IMR-90 (cell line): ENCODE data around the gene INAVA. TPM values are rescaled to one million over a fixed set of nuclear protein-coding genes. Genes with fewer than 3 reads are reported as not detected.
"Not testable (repeated sequence)": the region's sequence is repeated elsewhere in the genome, so short reads cannot be mapped to it uniquely, and the experiment has no call there.

ENCODE experiments used
- ATAC-seq: fragments of 200-7000 bp; cut with Tn5 transposase; 2 replicates; pipeline ENCODE4 v1.9.1; 2020; ENCODE audit warnings: low read depth, mild to moderate bottlenecking, moderate library complexity
- BruUV-seq: library from RNA; stranded (reverse); fragments of 400-500 nt; replicated peaks from 2 replicates; lab custom pipeline; 2021; lab: Mats Ljungman, UMichigan
- CTCF ChIA-PET: fragments of 300-600 bp; formaldehyde crosslinking; extraction: SDS; loops from one replicate; lab custom pipeline; 2021; ENCODE audit warnings: antibody characterized with exemption; lab: Yijun Ruan, JAX
- POLR2A ChIA-PET: fragments of 300-600 bp; sonication (Branson Sonifier 250); formaldehyde crosslinking; loops from one replicate; lab custom pipeline; 2022; ENCODE audit warnings: antibody characterized with exemption; ENCODE audit not compliant: unreplicated experiment; lab: Charles Lee
- DNase-seq: peaks from one replicate; pipeline ENCODE4 v3.0.0; 2013
- H2AFZ ChIP-seq: replicated peaks from 2 replicates; pipeline ENCODE3; 2013; ENCODE audit warnings: low read length, mild to moderate bottlenecking; ENCODE audit not compliant: poor library complexity
- H2AK5ac ChIP-seq: 2 replicates; pipeline ENCODE4 v1.6.1; 2013; ENCODE audit warnings: low read depth, low read length, inconsistent platforms
- H2AK9ac ChIP-seq: replicated peaks from 2 replicates; pipeline ENCODE3; 2013; ENCODE audit warnings: mild to moderate bottlenecking, low read depth, low read length, moderate library complexity; ENCODE audit not compliant: poor library complexity
- H2BK120ac ChIP-seq: 2 replicates; pipeline ENCODE4 v1.6.1; 2013; ENCODE audit warnings: low read depth, low read length, inconsistent platforms
- H2BK15ac ChIP-seq: 3 replicates; pipeline ENCODE4 v1.6.1; 2013; ENCODE audit warnings: low read depth, low read length, inconsistent platforms
- H2BK20ac ChIP-seq: 2 replicates; pipeline ENCODE4 v1.6.1; 2013; ENCODE audit warnings: low read depth, mild to moderate bottlenecking, inconsistent platforms, low read length, moderate library complexity
- H2BK5ac ChIP-seq: 2 replicates; pipeline ENCODE4 v1.6.1; 2013; ENCODE audit warnings: mild to moderate bottlenecking, low read depth, low read length, inconsistent platforms; ENCODE audit not compliant: poor library complexity, severe bottlenecking
- H3K14ac ChIP-seq: replicated peaks from 2 replicates; pipeline ENCODE4 v1.6.1; 2013; ENCODE audit warnings: low read depth, low read length, inconsistent platforms
- H3K18ac ChIP-seq: 2 replicates; pipeline ENCODE4 v1.6.1; 2013; ENCODE audit warnings: low read depth, low read length, control low read depth
- H3K23ac ChIP-seq: 2 replicates; pipeline ENCODE4 v1.6.1; 2013; ENCODE audit warnings: low read depth, low read length, inconsistent platforms
- H3K27ac ChIP-seq: 2 replicates; pipeline ENCODE4 v1.5.1; 2013; ENCODE audit warnings: mild to moderate bottlenecking, control low read depth, low read length; ENCODE audit not compliant: insufficient read depth
- H3K27me3 ChIP-seq: 2 replicates; pipeline ENCODE4 v1.6.1; 2013; ENCODE audit warnings: low read length; ENCODE audit not compliant: control insufficient read depth, insufficient read depth
- H3K36me3 ChIP-seq: 2 replicates; pipeline ENCODE4 v1.6.1; 2013; ENCODE audit warnings: low read length, mixed read lengths; ENCODE audit not compliant: control insufficient read depth, insufficient read depth
- H3K4ac ChIP-seq: 2 replicates; pipeline ENCODE4 v1.6.1; 2013; ENCODE audit warnings: low read depth, low read length, inconsistent platforms
- H3K4me1 ChIP-seq: 2 replicates; pipeline ENCODE4 v1.6.1; 2013; ENCODE audit warnings: low read length, mixed read lengths; ENCODE audit not compliant: control insufficient read depth, insufficient read depth
- H3K4me2 ChIP-seq: 2 replicates; pipeline ENCODE4 v1.6.1; 2013; ENCODE audit warnings: low read depth, mild to moderate bottlenecking, control low read depth, low read length, moderate library complexity
- H3K4me3 ChIP-seq: 2 replicates; pipeline ENCODE4 v1.5.1; 2013; ENCODE audit warnings: low read depth, mild to moderate bottlenecking, control low read depth, low read length, moderate library complexity; ENCODE audit not compliant: insufficient read depth
- H3K56ac ChIP-seq: 2 replicates; pipeline ENCODE4 v1.6.1; 2013; ENCODE audit warnings: low read length, inconsistent platforms; ENCODE audit not compliant: insufficient read depth; ENCODE audit errors: extremely low read depth
- H3K79me1 ChIP-seq, 2 experiments: 2 replicates each; pipeline ENCODE4 v1.6.1; 2013; ENCODE audit warnings: low read length in 2 of 2, inconsistent platforms in 1 of 2, low read depth in 1 of 2
- H3K9ac ChIP-seq: 2 replicates; pipeline ENCODE4 v1.6.1; 2013; ENCODE audit warnings: low read depth, low read length, control low read depth
- H3K9me1 ChIP-seq: 2 replicates; pipeline ENCODE4 v1.6.1; 2013; ENCODE audit warnings: low read length, inconsistent platforms; ENCODE audit not compliant: insufficient read depth
- H3K9me3 ChIP-seq: 2 replicates; pipeline ENCODE4 v1.6.1; 2013; ENCODE audit warnings: low read length; ENCODE audit not compliant: control insufficient read depth, insufficient read depth
- H4K20me1 ChIP-seq: 2 replicates; pipeline ENCODE4 v1.6.1; 2013; ENCODE audit warnings: low read length, inconsistent platforms; ENCODE audit not compliant: insufficient read depth
- H4K5ac ChIP-seq: 2 replicates; pipeline ENCODE4 v1.6.1; 2013; ENCODE audit warnings: mild to moderate bottlenecking, low read depth, low read length, control low read depth
- H4K8ac ChIP-seq, 2 experiments: 2 replicates each; pipeline ENCODE4 v1.6.1; 2013; ENCODE audit warnings: low read depth in 2 of 2, low read length in 2 of 2, control low read depth in 1 of 2, inconsistent platforms in 1 of 2
- H4K91ac ChIP-seq: 2 replicates; pipeline ENCODE4 v1.6.1; 2013; ENCODE audit warnings: low read depth, low read length, inconsistent platforms; ENCODE audit not compliant: insufficient read depth
- BHLHE40 ChIP-seq: fragments of 150-350 bp; IDR thresholded peaks from 2 replicates; pipeline ENCODE4 v1.6.1; 2016; ENCODE audit warnings: mild to moderate bottlenecking, low read depth, low read length
- MAZ ChIP-seq: IDR thresholded peaks from 2 replicates; pipeline ENCODE4 v1.6.1; 2012; ENCODE audit warnings: low read depth, mild to moderate bottlenecking, low read length, improper control_type of control experiment, moderate library complexity, borderline replicate concordance
- NFE2L2 ChIP-seq: fragments of 150-350 bp; IDR thresholded peaks from 2 replicates; pipeline ENCODE4 v1.6.1; 2016; ENCODE audit warnings: low read depth, mild to moderate bottlenecking, low read length
- WGBS, 2 experiments: methylation state at CpG; one replicate each; pipeline versions ENCODE4 v1.1.5 to v1.1.7; 2013; ENCODE audit warnings: missing lambda C conversion rate in 2 of 2; ENCODE audit not compliant: insufficient read length in 1 of 2; ENCODE audit errors: extremely low coverage in 2 of 2; 5-methylcytosine and 5-hydroxymethylcytosine counted together
- dilution Hi-C: fragments of 300-500 bp; cut with HindIII; formaldehyde crosslinking; loops from one replicate; pipeline ENCODE4 v1.14.3; 2018; ENCODE audit warnings: low sequenced_read_pairs; ENCODE audit not compliant: unreplicated experiment
- in situ Hi-C: fragments of 300-500 bp; cut with MboI; formaldehyde crosslinking; loops from 3 replicates; pipeline ENCODE4 v1.14.3; 2019; ENCODE audit warnings: low sequenced_read_pairs, inconsistent platforms, mixed read lengths
- intact Hi-C: fragments of 100-400 bp; cut with micrococcal nuclease; formaldehyde crosslinking; loops from 2 replicates; pipeline ENCODE4 v1.10.0; 2022
- polyA plus RNA-seq, 3 experiments: library from polyadenylated mRNA; depleted of rRNA; stranded (reverse); fragments of >200 nt; gene quantifications; 2 replicates each; pipeline ENCODE4 v1.2.3, GENCODE V29; 2012; ENCODE audit warnings: low replicate concordance in 1 of 3
- total RNA-seq: library from RNA; depleted of rRNA; stranded (reverse); fragments of >200 nt; gene quantifications from 2 replicates; pipeline ENCODE4 v1.2.3, GENCODE V29; 2012

The INAVA gene
- total and polyA plus RNA-seq, 2 of the 4 experiments (the other 2 are of a cell fraction): under 0.01 to 0.07 TPM

- no peak overlapping the region for H3K4me3 ChIP-seq
- no peak overlapping the region for H4K8ac ChIP-seq
- H3K9me3 ChIP-seq: peaks cover 2% of the 10 kb centered on the region; the same call in 1 of the 2 replicates
- ATAC-seq: no peak
- intact Hi-C loops: no loop called here
- no peak overlapping the region for H3K14ac ChIP-seq
- H3K4me1 ChIP-seq: no peaks in the 10 kb centered on the region
- H2BK5ac ChIP-seq: no peak overlapping the region
- no peaks in the 10 kb centered on the region for H4K20me1 ChIP-seq
- H2AK5ac ChIP-seq: no peak overlapping the region
- H4K91ac ChIP-seq: no peak overlapping the region
- no peaks in the 10 kb centered on the region for H3K79me1 ChIP-seq
- H3K9ac ChIP-seq: no peak overlapping the region
- WGBS, 2 experiments: no CpG with 5 or more reads among the region's 13 CpGs
- H2BK120ac ChIP-seq: no peak overlapping the region
- no peak for DNase-seq
- no peak overlapping the region for H3K23ac ChIP-seq
- CTCF ChIA-PET: no interaction called here
- no peaks in the 10 kb centered on the region for H3K36me3 ChIP-seq
- H3K4me2 ChIP-seq: no peak overlapping the region
- no peak overlapping the region for H3K4ac ChIP-seq
- POLR2A ChIA-PET: no interaction called here
- H3K27ac ChIP-seq: no peak overlapping the region
- H2AK9ac ChIP-seq: no peak overlapping the region
- H4K5ac ChIP-seq: no peak overlapping the region
- BruUV-seq: no TSS peak
- H2AFZ ChIP-seq: no peak overlapping the region
- TF ChIP-seq BHLHE40: no peak
- no peak for TF ChIP-seq NFE2L2
- TF ChIP-seq MAZ: no peak
- peaks cover 23% of the 10 kb centered on the region for H3K27me3 ChIP-seq
- H3K56ac ChIP-seq: no peak overlapping the region
- no peak overlapping the region for H3K18ac ChIP-seq
- H3K9me1 ChIP-seq: no peaks in the 10 kb centered on the region
- dilution Hi-C loops: no loop called here
- in situ Hi-C loops: no loop called here
- H2BK15ac ChIP-seq: no peak overlapping the region
- no peak overlapping the region for H2BK20ac ChIP-seq
These were observed 40.1 kb downstream of the INAVA start for GRCh38 chr1:200934676-200935245.

GRCh38 chr1:200935286-200935962 lies 40.7 kb downstream of the INAVA start:
- H3K9me1 ChIP-seq, intact Hi-C loops, DNase-seq, POLR2A ChIA-PET, H2BK20ac ChIP-seq, H3K27ac ChIP-seq, H2BK15ac ChIP-seq, ATAC-seq, H2AK5ac ChIP-seq, H3K18ac ChIP-seq, H3K4me3 ChIP-seq, CTCF ChIA-PET, H3K36me3 ChIP-seq, H2BK120ac ChIP-seq, H3K4me1 ChIP-seq, H3K4me2 ChIP-seq, H3K9me3 ChIP-seq, H4K91ac ChIP-seq, H2AK9ac ChIP-seq, H2AFZ ChIP-seq, H3K79me1 ChIP-seq, H4K20me1 ChIP-seq, H3K23ac ChIP-seq, H4K5ac ChIP-seq, H3K9ac ChIP-seq, in situ Hi-C loops, H3K56ac ChIP-seq, dilution Hi-C loops, H2BK5ac ChIP-seq, BruUV-seq, H3K14ac ChIP-seq, H3K4ac ChIP-seq, H4K8ac ChIP-seq: not testable (repeated sequence)
- WGBS, 2 experiments: 92% methylated on average over 2 of the region's 18 CpGs; no CpG with 5 or more reads in 1 of the 2 experiments
- H3K27me3 ChIP-seq: peaks cover 20% of the 10 kb centered on the region
